Measurements from ENCODE around the gene GNB3.

Gene GNB3

GRCh38 chr12:6851153-6851920, 10.6 kb downstream of the GNB3 start, which contains the start of gene CDCA3:
Gene CDCA3, minus strand, starts transcription at chr12:6851286. Its CDS starts 334 bp downstream, at chr12:6850952.
- H3K4me3 ChIP-seq (ENCODE audit: low read depth, low read length): peak within 1 kb of the TSS; percentile 88
- no peak for TF ChIP-seq CTCF (IDR thresholded peaks at IDR 0.05; ENCODE audit: control insufficient read depth, extremely low read depth, insufficient read depth)
- peak; percentile 98 for DNase-seq (ENCODE audit: low read depth)

- TF ChIP-seq CTCF (IDR thresholded peaks at IDR 0.05; ENCODE audit: control insufficient read depth, extremely low read depth, insufficient read depth): no peak
- DNase-seq (ENCODE audit: low read depth): peak; percentile 100
- H3K4me3 ChIP-seq (ENCODE audit: low read depth, low read length): peak within 1 kb of the TSS; percentile 88
These were observed 11.4 kb downstream of the GNB3 start, which contains the start of gene USP5 for GRCh38 chr12:6851921-6852650. Gene USP5, plus strand, starts transcription at chr12:6852150. Its CDS starts 30 bp downstream, at chr12:6852180.

- DNase-seq (ENCODE audit: low read depth): no peak
- no peak for TF ChIP-seq CTCF (IDR thresholded peaks at IDR 0.05; ENCODE audit: control insufficient read depth, extremely low read depth, insufficient read depth)
- H3K4me3 ChIP-seq (ENCODE audit: low read depth, low read length): peak overlapping the region; percentile 88
These were observed 12.1 kb downstream of the GNB3 start for GRCh38 chr12:6852651-6853354.

DNA sequence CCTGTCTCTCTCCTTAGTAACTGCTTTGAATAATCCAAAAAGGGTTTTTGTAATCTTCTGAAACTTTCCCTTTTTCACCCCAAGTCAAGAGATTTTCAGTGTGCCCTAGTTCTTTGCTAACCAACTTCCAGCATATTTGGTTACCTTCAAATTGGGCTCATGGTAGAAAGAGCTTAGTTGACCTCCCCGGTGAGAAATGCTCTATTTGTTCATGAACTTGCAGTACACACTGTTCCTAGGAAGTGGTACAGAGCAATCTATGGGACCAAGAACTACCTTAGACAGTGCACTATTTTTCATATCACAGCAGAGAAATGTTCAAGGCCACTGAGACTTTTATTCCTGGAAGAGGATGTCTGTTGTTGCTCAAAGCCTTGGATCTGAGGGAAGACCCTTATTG, 12.9 kb downstream of the GNB3 start:
- DNase-seq (ENCODE audit: low read depth): no peak
- H3K4me3 ChIP-seq (ENCODE audit: low read depth, low read length): peak overlapping the region; percentile 88
- TF ChIP-seq CTCF (IDR thresholded peaks at IDR 0.05; ENCODE audit: control insufficient read depth, extremely low read depth, insufficient read depth): no peak

GRCh38 chr12:6854036-6854435, 13.3 kb downstream of the GNB3 start:
- no peak for TF ChIP-seq CTCF (IDR thresholded peaks at IDR 0.05; ENCODE audit: control insufficient read depth, extremely low read depth, insufficient read depth)
- DNase-seq (ENCODE audit: low read depth): no peak
- H3K4me3 ChIP-seq (ENCODE audit: low read depth, low read length): peak overlapping the region; percentile 88

- DNase-seq (ENCODE audit: low read depth): no peak
- TF ChIP-seq CTCF (IDR thresholded peaks at IDR 0.05; ENCODE audit: control insufficient read depth, extremely low read depth, insufficient read depth): no peak
- no peak overlapping the region for H3K4me3 ChIP-seq (ENCODE audit: low read depth, low read length)
These were observed 14.6 kb downstream of the GNB3 start for GRCh38 chr12:6855322-6855721.
